HepG2 (cell line): ENCODE measurements around the gene NUDT17. TPM values are rescaled to one million over a fixed set of nuclear protein-coding genes. Genes with fewer than 3 reads are reported as not detected.

Experiments
- AFF4 ChIP-seq: sonication (generic); formaldehyde crosslinking; IDR thresholded peaks from 2 replicates; pipeline ENCODE4 v1.4.0; 2020; ENCODE audit warnings: missing genetic modification reagents
- BCLAF1 ChIP-seq: fragments of 450-650 bp; IDR thresholded peaks from 2 replicates; pipeline ENCODE4 v1.6.1; 2017; ENCODE audit warnings: mild to moderate bottlenecking
- LBX2 ChIP-seq: sonication (generic); formaldehyde crosslinking; IDR thresholded peaks from 2 replicates; pipeline ENCODE4 v1.5.0; 2020; ENCODE audit warnings: missing genetic modification reagents, mild to moderate bottlenecking, borderline replicate concordance
- MEIS1 ChIP-seq: sonication (generic); formaldehyde crosslinking; IDR thresholded peaks from 2 replicates; pipeline ENCODE4 v1.9.0; 2021; ENCODE audit warnings: mild to moderate bottlenecking, missing genetic modification reagents, moderate library complexity, borderline replicate concordance
- MTA3 ChIP-seq: sonication (generic); formaldehyde crosslinking; IDR thresholded peaks from 2 replicates; pipeline ENCODE4 v1.4.0; 2020; ENCODE audit warnings: missing genetic modification reagents
- NR2F6 ChIP-seq, 2 experiments: IDR thresholded peaks; 2 replicates each; pipeline ENCODE4 v1.6.1; 2016; ENCODE audit warnings: antibody characterized with exemption in 1 of 2, mild to moderate bottlenecking in 1 of 2
- SCMH1 ChIP-seq: sonication (generic); formaldehyde crosslinking; IDR thresholded peaks from 2 replicates; pipeline ENCODE4 v1.9.0; 2021; ENCODE audit warnings: missing genetic modification reagents, mild to moderate bottlenecking, borderline replicate concordance
- SRY ChIP-seq: sonication (generic); formaldehyde crosslinking; IDR thresholded peaks from 2 replicates; pipeline ENCODE4 v1.8.0; 2022; ENCODE audit warnings: mild to moderate bottlenecking, missing genetic modification reagents
- SUZ12 ChIP-seq: fragments of 150-350 bp; IDR thresholded peaks from 2 replicates; pipeline ENCODE4 v1.6.1; 2014; ENCODE audit warnings: low read depth, low read length
- TRIM22 ChIP-seq: fragments of 450-650 bp; IDR thresholded peaks from 2 replicates; pipeline ENCODE4 v1.6.1; 2017
- ZBTB49 ChIP-seq: sonication (generic); formaldehyde crosslinking; IDR thresholded peaks from 2 replicates; pipeline ENCODE4 v1.4.0; 2020; ENCODE audit warnings: missing genetic modification reagents, borderline replicate concordance
- ZBTB7A ChIP-seq: sonication (generic); formaldehyde crosslinking; IDR thresholded peaks from 2 replicates; pipeline ENCODE4 v1.8.0; 2022; ENCODE audit warnings: mild to moderate bottlenecking, missing genetic modification reagents
- ZKSCAN5 ChIP-seq: sonication (generic); formaldehyde crosslinking; IDR thresholded peaks from 2 replicates; pipeline ENCODE4 v1.5.1; 2020; ENCODE audit warnings: mild to moderate bottlenecking, missing genetic modification reagents
- ZKSCAN8 ChIP-seq: IDR thresholded peaks from 2 replicates; pipeline ENCODE4 v1.6.1; 2016; ENCODE audit warnings: borderline replicate concordance, missing genetic modification reagents, missing compliant biosample characterization
- ZNF143 ChIP-seq: sonication (generic); formaldehyde crosslinking; IDR thresholded peaks from 2 replicates; pipeline ENCODE4 v1.4.0; 2020; ENCODE audit warnings: missing genetic modification reagents
- ZNF44 ChIP-seq: sonication (generic); formaldehyde crosslinking; IDR thresholded peaks from 2 replicates; pipeline ENCODE4 v1.5.1; 2020; ENCODE audit warnings: mild to moderate bottlenecking, missing genetic modification reagents
- ZNF841 ChIP-seq: sonication (generic); formaldehyde crosslinking; IDR thresholded peaks from 2 replicates; pipeline ENCODE4 v1.8.1; 2023; ENCODE audit warnings: missing genetic modification reagents, borderline replicate concordance
- ZSCAN29 ChIP-seq: sonication (generic); formaldehyde crosslinking; conservative IDR thresholded peaks from 2 replicates; pipeline ENCODE4 v1.4.0; 2020; ENCODE audit warnings: mild to moderate bottlenecking, missing genetic modification reagents
- polyA plus RNA-seq, 8 experiments: library from polyadenylated mRNA; depleted of rRNA in 3 of 8; stranded (reverse) in 7 of 8; unstranded in 1 of 8; fragments of >200 nt; fragmentation: Illumina TruSeq in 4 of 8; extraction: Trizol in 4 of 8; gene quantifications; 2 replicates each; pipeline versions ENCODE4 v1.2.1 to v1.2.3, GENCODE V29; 2011 to 2016; ENCODE audit warnings: low read depth in 4 of 8, missing spikeins in 1 of 8, mixed read lengths in 1 of 8; ENCODE audit not compliant: insufficient read depth in 1 of 8
- total RNA-seq, 5 experiments: library from RNA; depleted of rRNA; stranded (reverse); fragments of >200 nt; fragmentation: Illumina TruSeq; extraction: Trizol; gene quantifications; 2 replicates each; pipeline ENCODE4 v1.2.3, GENCODE V29; 2016; ENCODE audit warnings: low read depth in 1 of 5

NUDT17 gene
- total and polyA plus RNA-seq, 2 of the 13 experiments (the other 11 are each of a cell fraction or from before 2014, with no cell fraction given), result 2.6 to 5.8 TPM

GRCh38 chr1:145891587-145892485, 46.4 kb downstream of the NUDT17 start (continued):
- TF ChIP-seq MTA3 (CRISPR knock-in tag) (no peak), ZNF44 (no peak), SCMH1 (no peak), MEIS1 (CRISPR knock-in tag) (no peak), ZNF143 (CRISPR knock-in tag) (peak; percentile 58; the same call in 1 of the 2 replicates), SRY (CRISPR knock-in tag) (no peak; the same call in 1 of the 2 replicates), SUZ12 (no peak), AFF4 (CRISPR knock-in tag) (no peak), TRIM22 (no peak), ZKSCAN8 (CRISPR knock-in tag) (peak; percentile 87; the same call in 1 of the 2 replicates), ZBTB49 (CRISPR knock-in tag) (no peak), ZNF841 (no peak), NR2F6 (IDR thresholded peaks at IDR 0.05) (peak; percentile 66), NR2F6 (CRISPR knock-in tag; IDR thresholded peaks at IDR 0.05) (peak; percentile 66; the same call in 1 of the 2 replicates), ZSCAN29 (CRISPR knock-in tag) (no peak), ZKSCAN5 (CRISPR knock-in tag) (peak; percentile 25; the same call in 1 of the 2 replicates), BCLAF1 (no peak), ZBTB7A (no peak), LBX2 (CRISPR knock-in tag) (no peak)
